Uterus (tissue), 4 donors: Measurements from ENCODE around the gene BCAP29. TPM values are rescaled to one million over a fixed set of nuclear protein-coding genes. Genes with fewer than 3 reads are reported as not detected.

Source experiments
- DNase-seq, 2 donors: peaks; one replicate each; pipeline ENCODE4 v3.0.0-alpha.2; 2019 to 2020
- H3K27ac ChIP-seq, 2 donors: fragments of 200-600 bp; sonication (generic); 1 replicate in 1 of 2; 2 replicates in 1 of 2; pipeline ENCODE4 v1.5.1; 2016 to 2018
- H3K27me3 ChIP-seq, 2 donors: fragments of 200-600 bp; sonication (generic); one replicate each; pipeline ENCODE4 v1.5.1; 2018 to 2019; ENCODE audit warnings: control low read depth in 1 of 2
- H3K36me3 ChIP-seq, 2 donors: fragments of 200-600 bp; sonication (generic); one replicate each; pipeline ENCODE4 v1.5.1; 2019; ENCODE audit warnings: control low read depth in 1 of 2
- H3K4me1 ChIP-seq, 2 donors: fragments of 200-600 bp; sonication (generic); one replicate each; pipeline ENCODE4 v1.5.1; 2018 to 2019; ENCODE audit warnings: control low read depth in 1 of 2
- H3K4me3 ChIP-seq, 2 donors: fragments of 200-600 bp; sonication (generic); 1 replicate in 1 of 2; 2 replicates in 1 of 2; pipeline ENCODE4 v1.5.1; 2018 to 2019; ENCODE audit warnings: mild to moderate bottlenecking in 1 of 2
- H3K9me3 ChIP-seq, 2 donors: fragments of 200-600 bp; sonication (generic); one replicate each; pipeline ENCODE4 v1.5.1; 2019; ENCODE audit warnings: control low read depth in 1 of 2
- CTCF ChIP-seq, 4 experiments: fragments of 200-600 bp in 2 of 4; fragments of 450-650 bp in 2 of 4; sonication (generic) in 2 of 4; IDR thresholded peaks; one replicate each; pipeline ENCODE4 v1.5.1; 2016 to 2019; ENCODE audit warnings: antibody characterized with exemption in 4 of 4, mild to moderate bottlenecking in 2 of 4, moderate library complexity in 1 of 4
- POLR2A ChIP-seq, 2 donors: fragments of 450-650 bp; IDR thresholded peaks; one replicate each; pipeline ENCODE4 v1.6.1; 2016; ENCODE audit warnings: antibody characterized with exemption in 2 of 2, mild to moderate bottlenecking in 1 of 2, moderate library complexity in 1 of 2
- intact Hi-C: fragments of 100-400 bp; cut with DNase I; formaldehyde crosslinking; loops from one replicate; pipeline ENCODE4 v1.15.1; 2023; ENCODE audit warnings: low total_unique reads
- total RNA-seq, 4 donors: library from RNA; depleted of rRNA in 3 of 4; stranded (reverse); fragments of >200 nt in 3 of 4; gene quantifications; one replicate each; pipeline versions ENCODE4 v1.1.0 to v1.2.4, GENCODE V29; 2014 to 2023
- donor health status: DM: yes; HTN: yes; CAD: no.

BCAP29 gene
- total RNA-seq, 4 donors from 2014 or later = 13.6 to 287 (median 110) TPM

GRCh38 chr7:107642501-107642900, 62.5 kb downstream of the BCAP29 start:
- no peak for TF ChIP-seq CTCF (IDR thresholded peaks at IDR 0.05)
- TF ChIP-seq POLR2A (IDR thresholded peaks at IDR 0.05) = no peak
- intact Hi-C loops = no loop called here
- no peaks in the 10 kb centered on the region for H3K27me3 ChIP-seq
- H3K4me1 ChIP-seq = no peaks in the 10 kb centered on the region
- no peaks in the 10 kb centered on the region for H3K36me3 ChIP-seq
- H3K9me3 ChIP-seq = no peaks in the 10 kb centered on the region
- no peak overlapping the region for H3K27ac ChIP-seq
- DNase-seq = no peak
- no peak overlapping the region for H3K4me3 ChIP-seq

GRCh38 chr7:107643407-107643806, 63.4 kb downstream of the BCAP29 start:
- TF ChIP-seq CTCF (IDR thresholded peaks at IDR 0.05) (no peak), POLR2A (IDR thresholded peaks at IDR 0.05) (no peak)
- DNase-seq = no peak
- Histone ChIP-seq H3K4me3 (no peak overlapping the region), H3K27ac (no peak overlapping the region), H3K27me3 (no peaks in the 10 kb centered on the region), H3K9me3 (no peaks in the 10 kb centered on the region), H3K36me3 (no peaks in the 10 kb centered on the region), H3K4me1 (no peaks in the 10 kb centered on the region)
- intact Hi-C loops = no loop called here

GRCh38 chr7:107643938-107644308, 63.9 kb downstream of the BCAP29 start:
- intact Hi-C loops = no loop called here
- H3K27ac ChIP-seq = peak overlapping the region in 1 of 2 donors; percentile 39
- H3K36me3 ChIP-seq = no peaks in the 10 kb centered on the region

GRCh38 chr7:107644309-107644974, 64.4 kb downstream of the BCAP29 start:
- no peaks in the 10 kb centered on the region for H3K4me1 ChIP-seq
- intact Hi-C loops = no loop called here
- H3K9me3 ChIP-seq = no peaks in the 10 kb centered on the region
- TF ChIP-seq POLR2A (IDR thresholded peaks at IDR 0.05) (no peak), CTCF (IDR thresholded peaks at IDR 0.05) (no peak)
- no peaks in the 10 kb centered on the region for H3K36me3 ChIP-seq
- DNase-seq = peak; percentile 51 to 52
- no peaks in the 10 kb centered on the region for H3K27me3 ChIP-seq
- H3K27ac ChIP-seq = peak overlapping the region in 1 of 2 donors; percentile 39
- no peak overlapping the region for H3K4me3 ChIP-seq

More at GRCh38 chr7:107643938-107644308, 63.9 kb downstream of the BCAP29 start:
- no peaks in the 10 kb centered on the region for H3K9me3 ChIP-seq
- H3K4me3 ChIP-seq = no peak overlapping the region
- no peak for DNase-seq
- H3K27me3 ChIP-seq = no peaks in the 10 kb centered on the region
- no peak for TF ChIP-seq CTCF (IDR thresholded peaks at IDR 0.05)
- no peak for TF ChIP-seq POLR2A (IDR thresholded peaks at IDR 0.05)
- no peaks in the 10 kb centered on the region for H3K4me1 ChIP-seq

- no peaks in the 10 kb centered on the region for H3K4me1 ChIP-seq
- H3K36me3 ChIP-seq = no peaks in the 10 kb centered on the region
- no peak for DNase-seq
- intact Hi-C loops = no loop called here
- H3K9me3 ChIP-seq = no peaks in the 10 kb centered on the region
- H3K27me3 ChIP-seq = no peaks in the 10 kb centered on the region
- no peak overlapping the region for H3K4me3 ChIP-seq
- TF ChIP-seq POLR2A (IDR thresholded peaks at IDR 0.05) (no peak), CTCF (IDR thresholded peaks at IDR 0.05) (no peak)
- no peak overlapping the region for H3K27ac ChIP-seq
These were observed 72.6 kb downstream of the BCAP29 start for GRCh38 chr7:107652642-107653041.
